SJCRH30 (cell line): ENCODE results near the gene LGALS7. TPM values are rescaled to one million over a fixed set of nuclear protein-coding genes. Genes with fewer than 3 reads are reported as not detected.

Experiments used
- DNase-seq, 2 experiments: peaks; one replicate each; pipeline ENCODE4 v3.0.0-alpha.2; 2015 to 2020
- H3K27ac ChIP-seq: fragments of 250-450 bp; sonication (Bioruptor Pico); 2 replicates; pipeline ENCODE4 v1.5.1; 2020; ENCODE audit warnings: mild to moderate bottlenecking, moderate library complexity
- H3K27me3 ChIP-seq: fragments of 250-450 bp; sonication (Bioruptor Pico); 2 replicates; pipeline ENCODE4 v1.5.1; 2020; ENCODE audit warnings: mild to moderate bottlenecking, moderate library complexity
- H3K36me3 ChIP-seq: fragments of 250-450 bp; sonication (Bioruptor Pico); 2 replicates; pipeline ENCODE4 v1.5.1; 2020; ENCODE audit warnings: mild to moderate bottlenecking, moderate library complexity
- H3K4me1 ChIP-seq: fragments of 250-450 bp; sonication (Bioruptor Pico); 2 replicates; pipeline ENCODE4 v1.5.1; 2020; ENCODE audit warnings: mild to moderate bottlenecking, moderate library complexity
- H3K4me3 ChIP-seq: fragments of 250-450 bp; sonication (Bioruptor Pico); 2 replicates; pipeline ENCODE4 v1.5.1; 2020; ENCODE audit warnings: mild to moderate bottlenecking, moderate library complexity
- H3K9me3 ChIP-seq: fragments of 250-450 bp; sonication (Bioruptor Pico); replicated peaks from 2 replicates; pipeline ENCODE4 v1.5.1; 2020; ENCODE audit warnings: mild to moderate bottlenecking, moderate library complexity
- total RNA-seq: library from RNA; depleted of rRNA; stranded (reverse); fragments of >200 nt; shearing (Covaris generic); gene quantifications from 2 replicates; pipeline ENCODE4 v1.2.3, GENCODE V29; 2014; rRNA removed

Gene LGALS7
- total RNA-seq, 1 experiment from 2014 or later: 0.71 TPM

- DNase-seq: no peak
- Histone ChIP-seq H3K27me3 (no peaks in the 10 kb centered on the region), H3K27ac (no peak overlapping the region), H3K36me3 (peaks cover 65% of the 10 kb centered on the region), H3K9me3 (no peaks in the 10 kb centered on the region), H3K4me1 (peaks cover 29% of the 10 kb centered on the region), H3K4me3 (no peak overlapping the region)
These were observed 49.7 kb downstream of the LGALS7 start for GRCh38 chr19:38723606-38723965.

- Histone ChIP-seq H3K4me3 (no peak overlapping the region), H3K27me3 (no peaks in the 10 kb centered on the region), H3K27ac (peak overlapping the region; percentile 58), H3K36me3 (peaks cover 67% of the 10 kb centered on the region), H3K9me3 (no peaks in the 10 kb centered on the region), H3K4me1 (peaks cover 29% of the 10 kb centered on the region)
- DNase-seq: no peak
These were observed 50.2 kb downstream of the LGALS7 start for GRCh38 chr19:38722947-38723605.

- Histone ChIP-seq H3K36me3 (peaks cover 68% of the 10 kb centered on the region), H3K9me3 (no peaks in the 10 kb centered on the region), H3K4me3 (no peak overlapping the region), H3K27me3 (no peaks in the 10 kb centered on the region), H3K27ac (peak overlapping the region; percentile 58), H3K4me1 (peaks cover 29% of the 10 kb centered on the region)
- peak; percentile 93 to 95 for DNase-seq
These were observed 51.1 kb downstream of the LGALS7 start for GRCh38 chr19:38721979-38722773.

- no peaks in the 10 kb centered on the region for H3K27me3 ChIP-seq
- no peaks in the 10 kb centered on the region for H3K9me3 ChIP-seq
- peaks cover 66% of the 10 kb centered on the region for H3K36me3 ChIP-seq
- H3K4me3 ChIP-seq: no peak overlapping the region
- DNase-seq: no peak
- peak overlapping the region; percentile 58 for H3K27ac ChIP-seq
- H3K4me1 ChIP-seq: peaks cover 29% of the 10 kb centered on the region
These were observed 51.8 kb downstream of the LGALS7 start for GRCh38 chr19:38721496-38721895.

Other genes with a start within 250 kb of the LGALS7 start
- 1.2 and 1.5 TPM in 2 replicates for gene MAP4K1, start 155.6 kb downstream of the LGALS7 start, total RNA-seq
- 320 and 322 TPM in 2 replicates for gene EIF3K, start 154.3 kb downstream of the LGALS7 start, total RNA-seq
- gene ACTN4, start 125.9 kb downstream of the LGALS7 start, total RNA-seq: 166 and 192 TPM in 2 replicates
- not detected in 2 replicates for gene CAPN12, start 29.0 kb downstream of the LGALS7 start, total RNA-seq
- gene LGALS7B, start 15.7 kb upstream of the LGALS7 start, total RNA-seq: not detected in 2 replicates
- gene LGALS4, start 39.4 kb upstream of the LGALS7 start, total RNA-seq: 0.06 and 0.66 TPM in 2 replicates
- gene ECH1, start 58.3 kb upstream of the LGALS7 start, total RNA-seq: 55.8 and 64.6 TPM in 2 replicates
- 454 and 471 TPM in 2 replicates for gene HNRNPL, start 76.5 kb upstream of the LGALS7 start, total RNA-seq
- gene RINL, start 104.8 kb upstream of the LGALS7 start, total RNA-seq: 0.35 and 0.79 TPM in 2 replicates
- gene SIRT2, start 126.1 kb upstream of the LGALS7 start, total RNA-seq: 42.1 and 44.6 TPM in 2 replicates
- 29.5 and 29.7 TPM in 2 replicates for gene NFKBIB, start 126.5 kb upstream of the LGALS7 start, total RNA-seq
- gene CCER2, start 138.7 kb upstream of the LGALS7 start, total RNA-seq: 0.43 and 0.79 TPM in 2 replicates
- 20.0 and 25.7 TPM in 2 replicates for gene SARS2, start 157.2 kb upstream of the LGALS7 start, total RNA-seq
- 54.0 and 63.8 TPM in 2 replicates for gene MRPS12, start 157.4 kb upstream of the LGALS7 start, total RNA-seq
- 4.6 and 5.3 TPM in 2 replicates for gene FBXO17, start 202.2 kb upstream of the LGALS7 start, total RNA-seq